GM18511 (cell line): ENCODE data around the gene DCDC2.
"Not testable (repeated sequence)": the region's sequence is repeated elsewhere in the genome, so short reads cannot be mapped to it uniquely, and the experiment has no call there.

Source experiments
- ATAC-seq: cut with Tn5 transposase; IDR thresholded peaks from one replicate; pipeline ENCODE4 v1.9.1; 2021; ENCODE audit warnings: mild to moderate bottlenecking, moderate library complexity; ENCODE audit not compliant: unreplicated experiment

Gene DCDC2

GRCh38 chr6:24381476-24382219 is 23.8 kb upstream of the DCDC2 start:
- no peak for ATAC-seq

GRCh38 chr6:24378473-24379097 is 20.7 kb upstream of the DCDC2 start:
- ATAC-seq, result peak; percentile 53

GRCh38 chr6:24376871-24377270 is 19.0 kb upstream of the DCDC2 start:
- no peak for ATAC-seq

- ATAC-seq, result no peak
These were observed 16.8 kb upstream of the DCDC2 start for GRCh38 chr6:24374612-24375011.

GRCh38 chr6:24365103-24365633 is 7.3 kb upstream of the DCDC2 start:
- not testable (repeated sequence) for ATAC-seq

GRCh38 chr6:24362363-24362762 is 4.5 kb upstream of the DCDC2 start:
- not testable (repeated sequence) for ATAC-seq

GRCh38 chr6:24359640-24360454 is 2.0 kb upstream of the DCDC2 start:
- peak; percentile 88 for ATAC-seq

- no peak for ATAC-seq
These were observed 461 bp upstream of the DCDC2 start for GRCh38 chr6:24358219-24358821.

- no peak for ATAC-seq
These were observed 1.4 kb downstream of the DCDC2 start for GRCh38 chr6:24356310-24356973.

GRCh38 chr6:24355393-24355792 is 2.5 kb downstream of the DCDC2 start:
- no peak for ATAC-seq

- ATAC-seq, result no peak
These were observed 4.0 kb downstream of the DCDC2 start for GRCh38 chr6:24353861-24354260.

- no peak for ATAC-seq
These were observed 5.4 kb downstream of the DCDC2 start for GRCh38 chr6:24352434-24352833.

- ATAC-seq, result no peak
These were observed 12.9 kb downstream of the DCDC2 start for GRCh38 chr6:24344976-24345375.

GRCh38 chr6:24340998-24341938 is 16.6 kb downstream of the DCDC2 start:
- no peak for ATAC-seq

- no peak for ATAC-seq
These were observed 17.9 kb downstream of the DCDC2 start for GRCh38 chr6:24339932-24340331.

- no peak for ATAC-seq
These were observed 23.6 kb downstream of the DCDC2 start for GRCh38 chr6:24334285-24334684.

- no peak for ATAC-seq
These were observed 25.5 kb downstream of the DCDC2 start for GRCh38 chr6:24332317-24332716.

GRCh38 chr6:24330137-24330732 is 27.6 kb downstream of the DCDC2 start:
- no peak for ATAC-seq

GRCh38 chr6:24329451-24329850 is 28.4 kb downstream of the DCDC2 start:
- ATAC-seq, result no peak
